IMR-90 (cell line): ENCODE data around the gene ACACB. TPM values are rescaled to one million over a fixed set of nuclear protein-coding genes. Genes with fewer than 3 reads are reported as not detected.

Experiments used
- ATAC-seq: fragments of 200-7000 bp; cut with Tn5 transposase; 2 replicates; pipeline ENCODE4 v1.9.1; 2020; ENCODE audit warnings: low read depth, mild to moderate bottlenecking, moderate library complexity
- BruUV-seq: library from RNA; stranded (reverse); fragments of 400-500 nt; replicated peaks from 2 replicates; lab custom pipeline; 2021; lab: Mats Ljungman, UMichigan
- CTCF ChIA-PET: fragments of 300-600 bp; formaldehyde crosslinking; extraction: SDS; loops from one replicate; lab custom pipeline; 2021; ENCODE audit warnings: antibody characterized with exemption; lab: Yijun Ruan, JAX
- POLR2A ChIA-PET: fragments of 300-600 bp; sonication (Branson Sonifier 250); formaldehyde crosslinking; loops from one replicate; lab custom pipeline; 2022; ENCODE audit warnings: antibody characterized with exemption; ENCODE audit not compliant: unreplicated experiment; lab: Charles Lee
- DNase-seq: peaks from one replicate; pipeline ENCODE4 v3.0.0; 2013
- H2AFZ ChIP-seq: replicated peaks from 2 replicates; pipeline ENCODE3; 2013; ENCODE audit warnings: low read length, mild to moderate bottlenecking; ENCODE audit not compliant: poor library complexity
- H2AK5ac ChIP-seq: 2 replicates; pipeline ENCODE4 v1.6.1; 2013; ENCODE audit warnings: low read depth, low read length, inconsistent platforms
- H2AK9ac ChIP-seq: replicated peaks from 2 replicates; pipeline ENCODE3; 2013; ENCODE audit warnings: mild to moderate bottlenecking, low read depth, low read length, moderate library complexity; ENCODE audit not compliant: poor library complexity
- H2BK120ac ChIP-seq: 2 replicates; pipeline ENCODE4 v1.6.1; 2013; ENCODE audit warnings: low read depth, low read length, inconsistent platforms
- H2BK15ac ChIP-seq: 3 replicates; pipeline ENCODE4 v1.6.1; 2013; ENCODE audit warnings: low read depth, low read length, inconsistent platforms
- H2BK20ac ChIP-seq: 2 replicates; pipeline ENCODE4 v1.6.1; 2013; ENCODE audit warnings: low read depth, mild to moderate bottlenecking, inconsistent platforms, low read length, moderate library complexity
- H2BK5ac ChIP-seq: 2 replicates; pipeline ENCODE4 v1.6.1; 2013; ENCODE audit warnings: mild to moderate bottlenecking, low read depth, low read length, inconsistent platforms; ENCODE audit not compliant: poor library complexity, severe bottlenecking
- H3K14ac ChIP-seq: replicated peaks from 2 replicates; pipeline ENCODE4 v1.6.1; 2013; ENCODE audit warnings: low read depth, low read length, inconsistent platforms
- H3K18ac ChIP-seq: 2 replicates; pipeline ENCODE4 v1.6.1; 2013; ENCODE audit warnings: low read depth, low read length, control low read depth
- H3K23ac ChIP-seq: 2 replicates; pipeline ENCODE4 v1.6.1; 2013; ENCODE audit warnings: low read depth, low read length, inconsistent platforms
- H3K27ac ChIP-seq: 2 replicates; pipeline ENCODE4 v1.5.1; 2013; ENCODE audit warnings: mild to moderate bottlenecking, control low read depth, low read length; ENCODE audit not compliant: insufficient read depth
- H3K27me3 ChIP-seq: 2 replicates; pipeline ENCODE4 v1.6.1; 2013; ENCODE audit warnings: low read length; ENCODE audit not compliant: control insufficient read depth, insufficient read depth
- H3K36me3 ChIP-seq: 2 replicates; pipeline ENCODE4 v1.6.1; 2013; ENCODE audit warnings: low read length, mixed read lengths; ENCODE audit not compliant: control insufficient read depth, insufficient read depth
- H3K4ac ChIP-seq: 2 replicates; pipeline ENCODE4 v1.6.1; 2013; ENCODE audit warnings: low read depth, low read length, inconsistent platforms
- H3K4me1 ChIP-seq: 2 replicates; pipeline ENCODE4 v1.6.1; 2013; ENCODE audit warnings: low read length, mixed read lengths; ENCODE audit not compliant: control insufficient read depth, insufficient read depth
- H3K4me2 ChIP-seq: 2 replicates; pipeline ENCODE4 v1.6.1; 2013; ENCODE audit warnings: low read depth, mild to moderate bottlenecking, control low read depth, low read length, moderate library complexity
- H3K4me3 ChIP-seq: 2 replicates; pipeline ENCODE4 v1.5.1; 2013; ENCODE audit warnings: low read depth, mild to moderate bottlenecking, control low read depth, low read length, moderate library complexity; ENCODE audit not compliant: insufficient read depth
- H3K56ac ChIP-seq: 2 replicates; pipeline ENCODE4 v1.6.1; 2013; ENCODE audit warnings: low read length, inconsistent platforms; ENCODE audit not compliant: insufficient read depth; ENCODE audit errors: extremely low read depth
- H3K79me1 ChIP-seq, 2 experiments: 2 replicates each; pipeline ENCODE4 v1.6.1; 2013; ENCODE audit warnings: low read length in 2 of 2, inconsistent platforms in 1 of 2, low read depth in 1 of 2
- H3K9ac ChIP-seq: 2 replicates; pipeline ENCODE4 v1.6.1; 2013; ENCODE audit warnings: low read depth, low read length, control low read depth
- H3K9me1 ChIP-seq: 2 replicates; pipeline ENCODE4 v1.6.1; 2013; ENCODE audit warnings: low read length, inconsistent platforms; ENCODE audit not compliant: insufficient read depth
- H3K9me3 ChIP-seq: 2 replicates; pipeline ENCODE4 v1.6.1; 2013; ENCODE audit warnings: low read length; ENCODE audit not compliant: control insufficient read depth, insufficient read depth
- H4K20me1 ChIP-seq: 2 replicates; pipeline ENCODE4 v1.6.1; 2013; ENCODE audit warnings: low read length, inconsistent platforms; ENCODE audit not compliant: insufficient read depth
- H4K5ac ChIP-seq: 2 replicates; pipeline ENCODE4 v1.6.1; 2013; ENCODE audit warnings: mild to moderate bottlenecking, low read depth, low read length, control low read depth
- H4K8ac ChIP-seq, 2 experiments: 2 replicates each; pipeline ENCODE4 v1.6.1; 2013; ENCODE audit warnings: low read depth in 2 of 2, low read length in 2 of 2, control low read depth in 1 of 2, inconsistent platforms in 1 of 2
- H4K91ac ChIP-seq: 2 replicates; pipeline ENCODE4 v1.6.1; 2013; ENCODE audit warnings: low read depth, low read length, inconsistent platforms; ENCODE audit not compliant: insufficient read depth
- CEBPB ChIP-seq: IDR thresholded peaks from 2 replicates; pipeline ENCODE4 v1.6.1; 2012; ENCODE audit warnings: low read depth, low read length, improper control_type of control experiment
- RAD21 ChIP-seq: IDR thresholded peaks from 2 replicates; pipeline ENCODE4 v1.6.1; 2012; ENCODE audit warnings: low read length, improper control_type of control experiment
- WGBS, 2 experiments: methylation state at CpG; one replicate each; pipeline versions ENCODE4 v1.1.5 to v1.1.7; 2013; ENCODE audit warnings: missing lambda C conversion rate in 2 of 2; ENCODE audit not compliant: insufficient read length in 1 of 2; ENCODE audit errors: extremely low coverage in 2 of 2; 5-methylcytosine and 5-hydroxymethylcytosine counted together
- dilution Hi-C: fragments of 300-500 bp; cut with HindIII; formaldehyde crosslinking; loops from one replicate; pipeline ENCODE4 v1.14.3; 2018; ENCODE audit warnings: low sequenced_read_pairs; ENCODE audit not compliant: unreplicated experiment
- in situ Hi-C: fragments of 300-500 bp; cut with MboI; formaldehyde crosslinking; loops from 3 replicates; pipeline ENCODE4 v1.14.3; 2019; ENCODE audit warnings: low sequenced_read_pairs, inconsistent platforms, mixed read lengths
- intact Hi-C: fragments of 100-400 bp; cut with micrococcal nuclease; formaldehyde crosslinking; loops from 2 replicates; pipeline ENCODE4 v1.10.0; 2022
- polyA plus RNA-seq, 3 experiments: library from polyadenylated mRNA; depleted of rRNA; stranded (reverse); fragments of >200 nt; gene quantifications; 2 replicates each; pipeline ENCODE4 v1.2.3, GENCODE V29; 2012; ENCODE audit warnings: low replicate concordance in 1 of 3
- total RNA-seq: library from RNA; depleted of rRNA; stranded (reverse); fragments of >200 nt; gene quantifications from 2 replicates; pipeline ENCODE4 v1.2.3, GENCODE V29; 2012
- TF ChIP-seq, protein P1 (sequence below): conservative IDR thresholded peaks from 2 replicates; pipeline ENCODE4 v1.5.1; 2012; ENCODE audit warnings: mild to moderate bottlenecking, low read depth, low read length, improper control_type of control experiment

The ACACB gene
- total and polyA plus RNA-seq, 2 of the 4 experiments (the other 2 are of a cell fraction), result 2.0 to 2.1 TPM

DNA sequence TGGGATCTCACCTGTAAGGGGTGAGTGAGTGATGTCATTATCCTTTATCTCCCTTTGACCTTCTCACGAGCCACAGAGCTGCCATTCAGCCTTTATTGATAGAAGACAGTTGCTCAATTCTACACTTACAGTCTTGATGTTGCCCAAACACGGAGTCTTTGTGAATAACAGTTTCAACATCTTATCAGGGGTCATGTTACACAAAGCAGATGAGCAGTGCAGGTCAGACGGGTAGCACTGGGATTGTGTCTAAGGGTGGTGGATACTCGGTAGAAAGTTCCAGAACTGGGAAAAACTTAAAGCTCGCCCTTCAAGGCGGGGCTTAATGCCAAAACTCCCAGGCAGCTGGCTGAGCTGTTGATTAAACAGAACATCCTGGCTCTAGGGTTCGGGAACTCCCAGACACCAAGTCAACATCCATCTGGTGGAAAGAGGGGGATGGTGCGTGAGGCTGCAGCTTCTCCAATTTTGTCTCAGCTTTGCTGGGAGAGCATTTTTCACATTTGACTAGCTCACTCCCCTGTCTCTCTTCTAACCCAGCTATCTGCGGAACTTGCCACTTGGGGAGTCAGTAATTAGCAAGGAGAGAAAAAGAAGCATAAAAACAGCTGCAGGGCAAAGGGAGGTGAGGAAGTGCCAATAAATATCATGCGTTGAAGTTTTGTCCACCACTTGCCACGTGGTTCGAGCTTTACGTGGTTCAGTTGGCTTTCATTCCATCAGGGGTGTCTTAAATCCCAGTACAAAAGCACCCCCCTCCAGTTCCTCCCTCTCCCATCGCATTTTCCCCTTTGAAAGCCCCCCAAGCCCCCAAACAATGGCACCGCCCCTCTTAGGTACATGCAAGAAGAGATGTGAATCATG, 161.7 kb downstream of the ACACB start:
- H4K20me1 ChIP-seq, result no peaks in the 10 kb centered on the region
- POLR2A ChIA-PET, result no interaction called here
- no peak overlapping the region for H3K14ac ChIP-seq
- WGBS, 2 experiments, result 10% methylated on average over 2 of the region's 15 CpGs; no CpG with 5 or more reads in 1 of the 2 experiments
- H2BK120ac ChIP-seq, result no peak overlapping the region
- no peak overlapping the region for H2BK15ac ChIP-seq
- no peaks in the 10 kb centered on the region for H3K9me3 ChIP-seq
- no peak overlapping the region for H4K5ac ChIP-seq
- H2BK5ac ChIP-seq, result no peak overlapping the region
- no peak overlapping the region for H3K27ac ChIP-seq
- no peak overlapping the region for H2BK20ac ChIP-seq
- in situ Hi-C loops (no loop called here), dilution Hi-C loops (no loop called here), intact Hi-C loops (no loop called here)
- H3K23ac ChIP-seq, result no peak overlapping the region
- no peak overlapping the region for H2AFZ ChIP-seq
- 0 out of 2 replicates have a peak, but pooled peaks cover 5% of the 10 kb centered on the region for H3K9me1 ChIP-seq
- ATAC-seq (peak; percentile 72), DNase-seq (peak; percentile 12)
- no peak overlapping the region for H3K56ac ChIP-seq
- H3K4ac ChIP-seq, result no peak overlapping the region
- no TSS peak for BruUV-seq
- no peak for TF ChIP-seq RAD21
- TF ChIP-seq CEBPB, result peak; percentile 29; the same call in 1 of the 2 replicates
- TF ChIP-seq, protein P1, sequence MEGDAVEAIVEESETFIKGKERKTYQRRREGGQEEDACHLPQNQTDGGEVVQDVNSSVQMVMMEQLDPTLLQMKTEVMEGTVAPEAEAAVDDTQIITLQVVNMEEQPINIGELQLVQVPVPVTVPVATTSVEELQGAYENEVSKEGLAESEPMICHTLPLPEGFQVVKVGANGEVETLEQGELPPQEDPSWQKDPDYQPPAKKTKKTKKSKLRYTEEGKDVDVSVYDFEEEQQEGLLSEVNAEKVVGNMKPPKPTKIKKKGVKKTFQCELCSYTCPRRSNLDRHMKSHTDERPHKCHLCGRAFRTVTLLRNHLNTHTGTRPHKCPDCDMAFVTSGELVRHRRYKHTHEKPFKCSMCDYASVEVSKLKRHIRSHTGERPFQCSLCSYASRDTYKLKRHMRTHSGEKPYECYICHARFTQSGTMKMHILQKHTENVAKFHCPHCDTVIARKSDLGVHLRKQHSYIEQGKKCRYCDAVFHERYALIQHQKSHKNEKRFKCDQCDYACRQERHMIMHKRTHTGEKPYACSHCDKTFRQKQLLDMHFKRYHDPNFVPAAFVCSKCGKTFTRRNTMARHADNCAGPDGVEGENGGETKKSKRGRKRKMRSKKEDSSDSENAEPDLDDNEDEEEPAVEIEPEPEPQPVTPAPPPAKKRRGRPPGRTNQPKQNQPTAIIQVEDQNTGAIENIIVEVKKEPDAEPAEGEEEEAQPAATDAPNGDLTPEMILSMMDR, result no peak
- no peaks in the 10 kb centered on the region for H3K36me3 ChIP-seq
- no peak overlapping the region for H4K91ac ChIP-seq
- H2AK9ac ChIP-seq, result peak overlapping the region; percentile 42
- H3K79me1 ChIP-seq, result no peaks in the 10 kb centered on the region
- H3K4me1 ChIP-seq, result no peaks in the 10 kb centered on the region
- H3K18ac ChIP-seq, result no peak overlapping the region
- H2AK5ac ChIP-seq, result no peak overlapping the region
- no peak overlapping the region for H3K4me3 ChIP-seq
- H3K9ac ChIP-seq, result no peak overlapping the region
- peaks cover 10% of the 10 kb centered on the region; the same call in 1 of the 2 replicates for H3K27me3 ChIP-seq
- H4K8ac ChIP-seq, result no peak overlapping the region
- CTCF ChIA-PET, result no interaction called here
- H3K4me2 ChIP-seq, result no peak overlapping the region; the same call in 1 of the 2 replicates
